Activated T-cell treated with anti-CD3 and anti-CD28 coated beads for 48 hours (primary cell): ENCODE data around the gene COL18A1.

Source experiments
- DNase-seq: peaks from one replicate; pipeline ENCODE4 v3.0.0-alpha.2; 2020; ENCODE audit warnings: low read depth

Gene COL18A1

GRCh38 chr21:45383111-45383614 lies 21.8 kb upstream of the COL18A1 start:
- DNase-seq: no peak

GRCh38 chr21:45383615-45384201 lies 21.3 kb upstream of the COL18A1 start:
- DNase-seq: no peak

DNA sequence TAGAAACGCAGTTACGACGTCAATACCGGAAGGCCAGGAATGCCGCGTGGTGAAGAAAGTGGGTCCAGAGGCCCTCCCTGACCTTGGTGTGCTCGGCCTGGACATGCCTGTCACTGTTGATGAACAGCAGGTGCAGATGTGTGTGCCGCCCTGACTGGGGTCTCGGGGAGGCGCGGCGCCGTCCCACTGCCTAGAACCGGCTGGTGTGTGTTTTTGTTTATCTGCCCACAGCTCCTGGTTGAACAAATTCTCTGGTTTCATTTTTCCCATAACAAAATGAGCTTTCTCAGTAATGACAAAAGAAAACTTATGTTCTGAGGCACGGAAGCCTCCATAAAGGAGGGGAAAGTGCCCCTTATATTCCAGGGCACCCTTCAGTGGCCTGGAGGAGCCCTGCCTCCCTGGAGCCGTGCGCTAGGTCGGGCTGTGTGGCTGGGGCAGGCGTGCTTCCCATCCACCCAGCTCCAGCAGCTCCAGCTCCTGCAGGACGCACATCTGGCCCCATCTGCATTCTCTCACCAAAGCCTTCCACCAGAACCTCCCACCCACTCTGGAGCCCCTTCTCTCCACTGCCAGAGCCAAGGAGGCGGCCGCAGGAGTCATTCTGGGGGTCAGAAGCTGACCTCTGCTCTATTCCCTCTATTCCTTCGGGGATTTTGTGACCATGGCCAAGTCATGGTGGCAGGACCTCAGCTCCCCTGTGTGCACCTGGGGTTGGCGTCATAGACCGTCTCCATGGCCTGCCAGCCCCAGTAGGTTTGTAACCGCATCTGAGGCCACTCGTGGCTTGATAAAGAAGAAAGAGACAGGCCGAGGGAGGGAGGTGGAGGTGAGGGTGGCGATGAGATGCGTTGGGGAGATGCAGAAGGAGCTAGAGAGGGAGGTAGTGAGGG lies 20.1 kb upstream of the COL18A1 start:
- DNase-seq: no peak

DNA sequence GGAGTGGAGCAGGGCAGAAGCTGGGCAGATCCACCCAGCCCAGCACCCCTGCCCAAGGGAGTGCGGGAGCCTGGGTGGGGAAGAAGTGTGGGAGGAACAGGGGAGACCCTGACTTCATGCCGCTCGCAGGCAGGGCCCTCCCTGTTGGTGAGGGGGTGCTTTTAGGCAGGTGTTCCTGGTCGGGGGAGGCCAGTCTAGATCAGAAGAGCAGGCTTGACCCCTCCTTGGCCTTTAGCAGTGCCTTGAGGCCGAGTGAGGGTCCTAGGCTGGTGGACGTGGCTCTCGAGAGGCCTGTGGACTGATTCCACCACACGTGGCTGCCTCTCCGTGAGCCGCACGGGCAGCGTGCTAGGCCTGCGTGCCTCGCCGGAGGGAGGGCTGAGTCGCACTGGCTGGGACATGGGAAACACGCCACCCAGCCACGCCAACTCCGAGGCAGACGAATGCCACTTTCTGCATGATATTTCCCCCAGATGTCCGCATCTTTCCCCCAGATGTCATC lies 19.4 kb upstream of the COL18A1 start:
- no peak for DNase-seq

DNA sequence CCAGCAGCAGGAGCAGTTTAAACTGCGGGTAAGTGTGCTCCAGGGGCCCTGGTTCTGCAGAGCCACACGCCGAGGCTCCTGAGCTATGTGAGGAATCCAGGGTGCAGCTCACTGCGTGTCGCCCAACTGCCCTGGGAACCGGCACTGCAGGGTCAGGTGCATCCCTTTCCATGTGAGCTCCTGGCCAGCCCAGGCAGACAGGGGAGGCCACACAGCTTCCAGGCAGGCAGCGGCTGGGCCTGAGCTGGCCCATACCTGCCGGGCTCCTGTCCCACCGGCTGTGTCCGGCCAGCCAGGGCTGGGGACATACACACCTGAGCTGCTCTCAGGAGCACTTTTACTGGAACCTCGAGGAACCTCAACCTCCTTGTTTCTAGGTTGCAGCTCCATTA lies 18.6 kb upstream of the COL18A1 start:
- DNase-seq: no peak

DNA sequence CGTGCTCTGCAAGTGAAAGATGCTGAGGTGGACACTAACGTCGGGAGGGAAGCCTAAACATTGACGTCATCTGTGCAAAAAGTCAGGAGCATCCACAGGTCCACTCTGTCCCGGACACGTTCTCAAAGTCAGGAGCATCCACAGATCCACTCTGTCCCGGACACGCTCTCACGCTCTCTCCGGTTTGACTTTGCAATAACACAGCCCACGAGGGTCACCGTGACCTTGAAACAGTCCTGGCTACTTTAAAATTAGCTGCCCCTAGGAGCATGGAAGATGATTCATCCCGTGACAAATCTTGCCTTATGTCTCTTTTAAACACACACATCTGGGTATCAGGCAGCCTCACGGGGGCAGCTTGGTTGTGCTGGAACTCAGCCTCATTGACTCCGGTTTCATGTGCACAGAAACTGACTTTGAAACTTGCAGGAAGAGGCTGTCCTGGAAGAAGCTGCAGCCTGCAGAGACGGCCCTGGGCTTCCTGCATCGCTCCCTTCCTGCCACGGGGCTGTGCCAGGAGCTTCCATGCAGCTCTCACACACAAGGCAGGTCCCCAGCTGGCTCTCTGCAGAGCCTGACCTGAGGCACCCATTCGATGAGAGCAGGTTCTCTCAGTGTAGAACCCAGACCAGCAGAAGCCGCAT lies 18.1 kb upstream of the COL18A1 start:
- DNase-seq: no peak

- no peak for DNase-seq
Observed at GRCh38 chr21:45387506-45387905, 17.5 kb upstream of the COL18A1 start.

DNA sequence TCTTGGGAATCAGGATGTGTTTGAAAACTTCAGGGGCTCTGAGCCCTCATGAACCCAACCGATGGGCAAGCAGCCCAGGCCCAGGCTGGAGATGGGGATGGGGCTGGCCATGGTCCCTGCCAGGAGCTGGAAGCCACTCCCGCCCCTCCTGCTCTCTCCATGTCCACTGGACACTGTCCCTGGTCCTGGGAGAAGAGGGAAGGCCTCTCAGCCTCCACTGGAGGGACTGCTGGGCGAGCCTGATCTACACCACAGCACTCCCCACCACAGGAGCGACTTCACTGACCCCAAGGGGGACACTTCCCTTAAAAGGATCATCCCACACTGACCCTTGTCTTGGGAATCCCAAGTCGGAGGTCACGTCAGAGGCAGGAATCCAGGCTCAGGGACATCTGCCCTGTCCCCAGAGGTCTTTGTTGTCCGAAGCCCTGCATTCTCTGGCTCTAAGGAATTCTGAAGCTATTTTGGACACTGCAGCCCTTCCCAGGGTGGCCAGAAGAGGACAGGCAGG lies 16.9 kb upstream of the COL18A1 start:
- no peak for DNase-seq

DNA sequence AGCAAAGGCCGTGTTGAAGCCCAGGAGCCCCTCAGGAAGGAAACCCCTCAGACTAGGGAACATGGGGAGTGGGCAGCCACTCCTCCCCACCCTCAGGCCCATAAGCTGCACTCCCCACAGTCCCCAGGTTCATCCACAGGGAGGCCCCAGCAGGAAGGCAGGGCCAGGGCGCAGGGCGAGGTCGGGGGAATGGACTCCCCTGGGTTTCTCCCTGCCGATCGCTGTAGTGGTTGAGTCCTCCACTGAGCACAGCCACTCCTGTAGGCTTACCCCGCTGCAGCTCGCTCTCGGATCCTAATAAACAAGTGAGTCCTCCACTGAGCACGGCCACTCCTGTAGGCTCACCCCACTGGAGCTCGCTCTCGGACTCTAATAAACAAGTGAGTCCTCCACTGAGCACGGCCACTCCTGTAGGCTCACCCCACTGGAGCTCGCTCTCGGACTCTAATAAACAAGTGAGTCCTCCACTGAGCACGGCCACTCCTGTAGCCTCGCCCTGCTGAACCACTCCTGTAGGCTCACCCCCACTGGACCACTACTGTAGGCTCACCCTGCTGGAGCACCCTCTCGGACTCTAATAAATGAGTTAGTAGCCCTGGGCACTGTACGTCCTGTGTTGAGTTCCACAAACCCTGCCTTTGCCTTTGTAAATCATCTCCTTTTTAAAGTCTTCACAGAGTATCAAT lies 16.2 kb upstream of the COL18A1 start:
- DNase-seq: no peak

DNA sequence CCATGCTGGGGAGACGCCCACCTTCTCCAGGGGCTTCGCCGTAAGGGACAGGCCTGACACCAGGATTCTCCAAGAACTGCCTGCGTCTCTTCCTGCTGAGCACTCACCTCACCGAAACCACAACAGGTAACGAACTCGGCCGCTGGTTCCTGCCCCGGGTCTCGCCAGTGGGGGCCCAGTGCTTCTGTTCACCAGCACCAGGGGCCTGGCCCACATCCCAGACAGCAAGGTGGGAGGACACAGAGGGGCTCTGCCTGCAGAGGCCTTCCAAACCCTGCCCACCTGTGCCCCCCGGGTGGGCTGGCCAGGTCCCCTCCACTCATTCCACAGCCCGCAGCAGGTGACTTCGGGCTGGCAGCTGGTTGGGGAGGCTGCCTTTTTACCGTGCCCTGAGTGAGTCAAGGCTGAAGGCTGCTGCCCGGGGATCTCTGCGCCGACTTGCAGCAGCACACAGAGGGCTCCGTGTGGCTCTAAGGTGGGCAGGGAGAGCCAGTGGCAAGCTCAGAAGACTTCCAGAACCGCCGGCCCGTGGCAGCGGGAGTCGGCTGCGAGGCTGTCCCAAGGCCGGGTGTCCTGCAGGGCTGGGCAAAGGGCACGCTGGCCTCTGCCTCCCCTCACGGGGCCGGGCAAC lies 14.7 kb upstream of the COL18A1 start:
- no peak for DNase-seq

GRCh38 chr21:45390831-45391742 lies 13.9 kb upstream of the COL18A1 start:
- DNase-seq: no peak

GRCh38 chr21:45391743-45392572 lies 13.0 kb upstream of the COL18A1 start:
- DNase-seq: no peak

GRCh38 chr21:45392573-45392971 lies 12.4 kb upstream of the COL18A1 start:
- no peak for DNase-seq

GRCh38 chr21:45393021-45393420 lies 11.9 kb upstream of the COL18A1 start:
- no peak for DNase-seq

DNA sequence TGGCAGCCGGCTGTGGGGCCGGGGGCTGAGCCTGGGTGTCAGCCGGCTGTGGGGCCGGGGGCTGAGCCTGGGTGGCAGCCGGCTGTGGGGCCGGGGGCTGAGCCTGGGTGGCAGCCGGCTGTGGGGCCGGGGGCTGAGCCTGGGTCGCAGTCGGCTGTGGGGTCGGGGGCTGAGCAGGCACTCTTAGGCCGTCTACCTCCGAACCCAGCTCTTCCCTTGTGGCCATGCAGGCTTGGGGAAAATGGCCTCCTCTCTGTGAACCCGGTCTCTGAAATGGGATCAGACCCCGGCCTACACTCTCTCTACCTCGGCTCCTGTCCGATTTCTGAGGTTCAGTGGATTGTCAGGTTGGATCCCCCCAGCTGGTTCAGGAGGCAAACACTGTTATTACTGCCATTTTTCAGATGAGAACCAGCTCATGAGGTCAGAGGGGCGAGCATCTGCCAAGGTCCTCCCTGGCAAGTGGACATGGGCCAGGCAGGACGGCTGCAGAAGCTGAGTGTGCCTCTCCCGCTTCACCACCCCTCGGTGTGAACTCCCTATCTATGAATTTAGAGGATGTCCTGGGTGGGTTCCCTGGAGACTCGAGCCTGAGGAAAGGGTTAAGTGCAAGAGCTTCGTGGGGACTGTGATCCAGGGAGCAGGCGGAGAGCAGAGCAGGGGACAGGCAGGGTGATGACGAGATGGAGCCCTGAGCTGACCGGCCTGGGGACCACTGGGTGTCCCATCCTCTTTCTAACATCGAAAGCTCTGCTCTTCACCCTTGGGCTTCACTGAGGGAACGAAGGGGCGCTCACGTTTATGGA lies 10.9 kb upstream of the COL18A1 start:
- DNase-seq: no peak

DNA sequence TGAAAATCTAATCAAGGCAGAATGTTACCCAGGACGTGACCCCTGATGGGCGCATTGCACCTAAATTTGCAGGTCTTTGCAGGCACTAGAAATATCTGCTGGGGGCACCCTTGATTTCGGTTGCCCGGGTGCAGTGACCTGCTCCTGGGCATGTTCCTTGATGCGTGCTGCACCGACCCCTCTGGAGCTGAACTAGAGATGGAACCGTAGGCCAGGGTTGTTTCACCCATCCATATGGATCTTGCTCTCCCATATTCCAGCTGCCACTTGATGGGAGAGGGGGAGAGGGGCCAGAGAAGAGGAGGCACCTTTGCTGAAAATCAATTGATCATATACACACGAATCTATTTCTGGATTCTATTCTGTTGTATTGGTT lies 8.4 kb upstream of the COL18A1 start:
- no peak for DNase-seq

DNA sequence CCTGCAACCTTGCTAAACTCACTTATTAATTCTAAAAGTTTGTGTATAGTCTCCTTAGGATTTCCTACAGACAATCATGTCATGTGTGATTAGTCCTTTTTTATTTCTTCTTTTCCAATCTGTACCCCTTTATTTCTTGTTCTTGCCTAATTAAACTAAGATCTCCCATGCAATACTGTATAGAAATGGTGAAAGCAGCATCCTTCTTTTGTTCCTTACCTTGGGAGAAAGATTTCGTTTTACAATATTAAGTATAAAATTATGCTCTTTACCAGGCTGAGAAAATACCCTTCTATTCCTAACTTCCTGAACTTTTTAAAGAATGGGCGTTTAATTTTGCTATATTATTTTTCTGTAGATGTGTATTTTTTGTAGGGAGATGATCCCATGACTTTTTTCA lies 7.6 kb upstream of the COL18A1 start:
- DNase-seq: no peak

DNA sequence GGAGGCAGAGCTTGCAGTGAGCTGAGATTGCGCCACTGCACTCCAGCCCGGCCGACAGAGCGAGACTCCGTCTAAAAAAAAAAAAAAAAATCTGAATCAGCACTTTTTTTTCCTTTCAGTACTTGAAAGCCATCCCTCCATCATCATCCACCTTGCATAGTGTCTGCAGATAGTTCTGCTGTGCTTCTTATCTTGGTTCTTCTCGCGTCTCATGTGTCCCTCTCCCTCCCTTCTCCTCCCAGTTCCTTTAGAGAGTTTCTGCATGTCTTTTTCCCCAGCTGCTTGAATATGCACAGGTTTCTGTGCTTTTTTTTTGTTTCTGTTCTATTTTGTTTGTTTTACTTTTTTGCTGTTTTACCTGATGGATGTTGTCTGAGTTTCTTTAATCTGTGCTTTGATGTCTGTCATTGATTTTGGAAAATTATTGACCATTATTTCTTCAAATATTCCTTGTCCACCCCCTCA lies 3.9 kb upstream of the COL18A1 start:
- no peak for DNase-seq
